HEK293 (cell line): ENCODE data around the gene COL18A1.
A peak's percentile ranks its signal among the peaks of the same experiment; 100 is the strongest.

Experiments
- CTCF ChIA-PET: fragments of 350-600 bp; formaldehyde crosslinking; extraction: SDS; loops from one replicate; lab custom pipeline; 2021; ENCODE audit warnings: antibody characterized with exemption; lab: Yijun Ruan, JAX
- POLR2A ChIA-PET: fragments of 300-600 bp; formaldehyde crosslinking; extraction: SDS; loops from one replicate; lab custom pipeline; 2020; ENCODE audit warnings: antibody characterized with exemption, inconsistent platforms; lab: Yijun Ruan, JAX
- H3K27ac ChIP-seq: fragments of 200-500 bp; sonication (Bioruptor generic); 2 replicates; pipeline ENCODE4 v1.5.1; 2014; ENCODE audit warnings: low read depth, low read length, control low read depth, inconsistent platforms; ENCODE audit errors: extremely low read depth
- H3K36me3 ChIP-seq, 2 experiments: fragments of 200-500 bp in 1 of 2; sonication (Bioruptor generic) in 1 of 2; 1 replicate in 1 of 2; 2 replicates in 1 of 2; pipeline ENCODE4 v1.5.1; 2014 to 2017; ENCODE audit warnings: inconsistent platforms in 2 of 2, low read length in 2 of 2; ENCODE audit not compliant: control insufficient read depth in 2 of 2, insufficient read depth in 1 of 2
- H3K4me1 ChIP-seq: fragments of 200-500 bp; sonication (Bioruptor generic); 2 replicates; pipeline ENCODE4 v1.5.1; 2014; ENCODE audit warnings: mild to moderate bottlenecking, low read length, inconsistent platforms; ENCODE audit not compliant: control insufficient read depth, insufficient read depth
- H3K4me3 ChIP-seq: 2 replicates; pipeline ENCODE4 v1.5.1; 2011; ENCODE audit warnings: low read depth, mild to moderate bottlenecking, control low read depth, low read length, moderate library complexity
- H3K9me3 ChIP-seq: fragments of 200-500 bp; sonication (Bioruptor generic); 2 replicates; pipeline ENCODE4 v1.5.1; 2014; ENCODE audit warnings: low read depth, low read length, inconsistent platforms; ENCODE audit not compliant: control insufficient read depth, insufficient read depth
- RBAK ChIP-seq: fragments of 450-650 bp; formaldehyde crosslinking; IDR thresholded peaks from 2 replicates; pipeline ENCODE4 v1.5.1; 2016; ENCODE audit warnings: missing biosample characterization, missing genetic modification characterization
- ZIC2 ChIP-seq: fragments of 450-650 bp; formaldehyde crosslinking; IDR thresholded peaks from 2 replicates; pipeline ENCODE4 v1.5.1; 2016; ENCODE audit warnings: missing biosample characterization, missing genetic modification characterization
- ZNF10 ChIP-seq: fragments of 450-650 bp; formaldehyde crosslinking; IDR thresholded peaks from 2 replicates; pipeline ENCODE4 v1.5.1; 2017; ENCODE audit warnings: missing biosample characterization, missing genetic modification characterization
- ZNF214 ChIP-seq: fragments of 450-650 bp; formaldehyde crosslinking; IDR thresholded peaks from 2 replicates; pipeline ENCODE4 v1.5.1; 2017; ENCODE audit warnings: missing biosample characterization, mild to moderate bottlenecking, missing genetic modification characterization, borderline replicate concordance
- ZNF248 ChIP-seq: fragments of 450-650 bp; formaldehyde crosslinking; IDR thresholded peaks from 2 replicates; pipeline ENCODE4 v1.5.1; 2017; ENCODE audit warnings: missing biosample characterization, missing genetic modification characterization
- ZNF335 ChIP-seq: fragments of 450-650 bp; formaldehyde crosslinking; conservative IDR thresholded peaks from 2 replicates; pipeline ENCODE4 v1.5.1; 2016; ENCODE audit warnings: missing biosample characterization, missing genetic modification characterization
- ZNF548 ChIP-seq: fragments of 450-650 bp; formaldehyde crosslinking; IDR thresholded peaks from 2 replicates; pipeline ENCODE4 v1.5.1; 2016; ENCODE audit warnings: missing biosample characterization, missing genetic modification characterization
- ZNF555 ChIP-seq: fragments of 450-650 bp; formaldehyde crosslinking; conservative IDR thresholded peaks from 2 replicates; pipeline ENCODE4 v1.5.1; 2017; ENCODE audit warnings: missing biosample characterization, mild to moderate bottlenecking, missing genetic modification characterization, inconsistent platforms
- ZSCAN16 ChIP-seq: fragments of 450-650 bp; formaldehyde crosslinking; IDR thresholded peaks from 2 replicates; pipeline ENCODE4 v1.5.1; 2016; ENCODE audit warnings: missing biosample characterization, missing genetic modification characterization
- TF ChIP-seq, protein P1 (sequence below): IDR thresholded peaks from 2 replicates; pipeline ENCODE4 v1.6.1; 2011; ENCODE audit warnings: mild to moderate bottlenecking, low read depth, low read length, borderline replicate concordance

The COL18A1 gene

DNA sequence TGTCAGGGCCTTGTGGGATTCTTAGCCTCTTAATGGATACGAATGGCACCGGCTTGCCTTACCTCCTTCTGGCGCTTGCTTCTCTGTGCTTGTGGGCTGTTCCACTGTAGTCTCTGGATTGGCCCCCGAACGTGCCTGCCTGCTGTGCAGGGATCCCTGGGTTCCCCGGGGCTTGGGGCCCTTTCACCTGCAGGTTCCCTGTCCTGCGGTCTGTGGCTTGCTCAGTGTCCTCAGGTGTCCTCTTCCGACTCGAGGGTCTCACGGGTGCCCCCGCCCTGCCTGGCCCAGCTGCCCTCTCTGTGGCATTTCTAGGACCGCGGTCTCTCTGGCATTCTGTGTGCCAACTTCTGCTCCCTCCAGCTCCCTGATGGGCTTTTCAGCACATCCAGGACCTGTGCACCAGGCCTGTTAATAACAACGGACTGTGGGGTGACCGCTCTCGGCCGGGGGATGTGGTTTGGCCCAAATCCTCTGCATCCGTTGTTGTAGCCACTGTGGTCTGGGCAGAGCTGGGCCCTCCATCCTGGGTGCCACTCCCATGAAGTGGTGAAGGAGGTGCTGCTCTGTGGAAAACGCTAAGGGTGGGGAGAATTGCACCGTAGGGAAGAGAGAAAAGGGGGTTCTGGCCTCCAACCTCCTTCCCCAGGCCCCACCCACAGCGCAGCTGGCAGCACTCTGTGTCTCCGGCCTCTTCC lies 12.4 kb downstream of the COL18A1 start:
- TF ChIP-seq ZNF248 (no peak), ZIC2 (tag by site-specific recombination) (0 out of 2 replicates have a peak, but pooled peaks have one; percentile 10), ZNF335 (no peak), ZNF214 (tag by site-specific recombination) (no peak)
- Histone ChIP-seq H3K9me3 (no peaks in the 10 kb centered on the region), H3K36me3 (peaks cover 0 to 4% of the 10 kb centered on the region in 2 experiments; a peak in 1 of 3 replicates), H3K4me1 (peaks cover 6% of the 10 kb centered on the region; the same call in 1 of the 2 replicates), H3K27ac (no peak overlapping the region), H3K4me3 (no peak overlapping the region)
- ChIA-PET CTCF (interaction anchor here (0.6 to 1.9 kb wide), 3 partner anchors 65 to 468 kb away, joined by 3 to 5 read pairs (median 4); no protein-coding TSS in a partner anchor), POLR2A (no interaction called here)

- H3K4me3 ChIP-seq = no peak overlapping the region
- TF ChIP-seq ZNF548 (tag by site-specific recombination) = no peak
- TF ChIP-seq, protein P1, sequence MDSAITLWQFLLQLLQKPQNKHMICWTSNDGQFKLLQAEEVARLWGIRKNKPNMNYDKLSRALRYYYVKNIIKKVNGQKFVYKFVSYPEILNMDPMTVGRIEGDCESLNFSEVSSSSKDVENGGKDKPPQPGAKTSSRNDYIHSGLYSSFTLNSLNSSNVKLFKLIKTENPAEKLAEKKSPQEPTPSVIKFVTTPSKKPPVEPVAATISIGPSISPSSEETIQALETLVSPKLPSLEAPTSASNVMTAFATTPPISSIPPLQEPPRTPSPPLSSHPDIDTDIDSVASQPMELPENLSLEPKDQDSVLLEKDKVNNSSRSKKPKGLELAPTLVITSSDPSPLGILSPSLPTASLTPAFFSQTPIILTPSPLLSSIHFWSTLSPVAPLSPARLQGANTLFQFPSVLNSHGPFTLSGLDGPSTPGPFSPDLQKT = no peak
- TF ChIP-seq RBAK (tag by site-specific recombination) = no peak
- ChIA-PET CTCF (no interaction called here), POLR2A (no interaction called here)
- no peaks in the 10 kb centered on the region for H3K9me3 ChIP-seq
- H3K27ac ChIP-seq = no peak overlapping the region
- peaks cover 0 to 4% of the 10 kb centered on the region in 2 experiments; a peak in 1 of 3 replicates for H3K36me3 ChIP-seq
- peaks cover 6% of the 10 kb centered on the region; the same call in 1 of the 2 replicates for H3K4me1 ChIP-seq
Observed at GRCh38 chr21:45417951-45418300, 13.0 kb downstream of the COL18A1 start.

DNA sequence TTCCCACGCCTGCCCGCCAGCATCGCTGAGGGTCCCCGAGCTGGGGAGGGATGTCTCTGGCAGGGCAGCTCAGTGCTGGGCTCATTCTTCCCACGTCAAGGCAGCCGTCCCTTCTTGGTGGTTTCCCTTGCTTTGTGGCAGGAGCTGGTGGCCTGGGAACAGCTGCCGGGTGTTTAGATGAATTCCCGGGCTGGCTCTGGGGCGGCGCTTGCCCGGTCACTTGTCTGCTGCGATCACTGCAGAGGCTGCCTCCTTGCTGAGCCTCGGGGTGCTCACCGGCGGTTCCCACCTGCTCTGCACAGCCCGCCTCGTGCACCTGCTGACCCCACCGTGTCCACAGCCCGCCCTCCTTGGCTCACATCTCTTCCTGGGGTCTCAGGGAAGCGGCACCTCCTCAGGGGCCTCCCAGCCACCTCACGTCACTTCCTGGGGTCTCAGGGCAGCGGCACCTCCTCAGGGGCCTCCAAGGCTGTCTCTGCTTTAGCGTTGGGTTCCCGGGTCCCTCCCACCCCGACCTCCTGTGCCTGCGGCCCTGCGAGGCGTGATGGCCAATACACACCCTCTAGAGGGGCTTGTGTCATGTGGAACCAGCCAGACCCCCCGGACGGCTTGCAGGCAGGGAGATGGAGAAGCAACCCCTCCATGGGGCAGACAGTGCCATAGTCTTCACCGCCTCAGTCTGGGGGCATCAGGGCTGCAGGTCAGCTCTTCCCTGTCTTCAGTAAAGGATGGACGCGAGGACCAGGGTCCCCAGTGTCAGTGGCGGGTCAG lies 13.5 kb downstream of the COL18A1 start:
- Histone ChIP-seq H3K4me3 (no peak overlapping the region), H3K4me1 (peaks cover 6% of the 10 kb centered on the region; the same call in 1 of the 2 replicates), H3K27ac (no peak overlapping the region), H3K36me3 (peaks cover 0 to 4% of the 10 kb centered on the region in 2 experiments; a peak in 1 of 3 replicates), H3K9me3 (no peaks in the 10 kb centered on the region)
- POLR2A ChIA-PET = no interaction called here
- CTCF ChIA-PET = interaction anchor here (0.7 kb wide), 1 partner anchor 178 kb away, joined by 6 read pairs; no protein-coding TSS in a partner anchor
- no peak for TF ChIP-seq ZNF555
- no peak for TF ChIP-seq ZSCAN16 (tag by site-specific recombination)
- TF ChIP-seq ZNF10 = no peak

DNA sequence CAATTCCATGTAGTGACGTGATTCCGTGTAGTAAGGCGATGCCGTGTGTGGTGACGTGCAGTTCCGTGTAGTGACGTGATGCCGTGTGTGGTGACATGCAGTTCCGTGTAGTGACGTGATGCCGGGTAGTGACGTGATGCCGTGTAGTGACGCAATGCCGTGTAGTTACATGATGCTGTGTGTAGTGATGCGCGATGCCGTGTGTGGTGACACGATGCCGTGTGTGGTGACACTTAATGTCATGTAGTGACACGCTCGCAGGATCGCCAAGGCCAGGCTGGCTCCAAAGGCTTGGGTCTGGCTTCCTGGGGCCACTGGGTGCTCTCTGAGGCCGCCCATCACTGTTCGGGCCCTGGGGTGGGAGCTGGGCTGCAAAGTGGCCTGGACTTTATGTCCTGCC lies 14.2 kb downstream of the COL18A1 start:
- no peak overlapping the region for H3K27ac ChIP-seq
- TF ChIP-seq RBAK (tag by site-specific recombination) (no peak), ZNF10 (no peak)
- H3K9me3 ChIP-seq = no peaks in the 10 kb centered on the region
- H3K4me3 ChIP-seq = no peak overlapping the region
- POLR2A ChIA-PET = no interaction called here
- H3K36me3 ChIP-seq = peaks cover 0 to 4% of the 10 kb centered on the region in 2 experiments; a peak in 1 of 3 replicates
- H3K4me1 ChIP-seq = peaks cover 6% of the 10 kb centered on the region; the same call in 1 of the 2 replicates
- CTCF ChIA-PET = interaction anchor here (0.7 kb wide), 1 partner anchor 177 kb away, joined by 6 read pairs; no protein-coding TSS in a partner anchor
